ENCODE results near the gene USP32.
A peak's percentile ranks its signal among the peaks of the same experiment; 100 is the strongest.

The USP32 gene

GRCh38 chr17:60160829-60161501 is 231.0 kb downstream of the USP32 start:
- Mint-ChIP-seq H3K27me3 (peaks cover 29% of the 10 kb centered on the region), H3K4me1 (ENCODE audit: low read depth) (peaks cover 5% of the 10 kb centered on the region), H3K36me3 (ENCODE audit: low read depth) (no peaks in the 10 kb centered on the region), H3K27ac (no peak overlapping the region), H3K9me3 (no peaks in the 10 kb centered on the region), H3K4me3 (no peak overlapping the region)
- no peak for DNase-seq

- Mint-ChIP-seq H3K36me3 (ENCODE audit: low read depth) (no peaks in the 10 kb centered on the region), H3K4me1 (ENCODE audit: low read depth) (no peaks in the 10 kb centered on the region), H3K4me3 (no peak overlapping the region), H3K27me3 (peaks cover 40% of the 10 kb centered on the region), H3K27ac (no peak overlapping the region), H3K9me3 (no peaks in the 10 kb centered on the region)
- DNase-seq = no peak
Measured at GRCh38 chr17:60159479-60159866, 232.5 kb downstream of the USP32 start.

- no peaks in the 10 kb centered on the region for H3K36me3 Mint-ChIP-seq (ENCODE audit: low read depth)
- H3K4me1 Mint-ChIP-seq (ENCODE audit: low read depth) = no peaks in the 10 kb centered on the region
- DNase-seq = no peak
- H3K27ac Mint-ChIP-seq = no peak overlapping the region
- H3K9me3 Mint-ChIP-seq = no peaks in the 10 kb centered on the region
- H3K27me3 Mint-ChIP-seq = peaks cover 42% of the 10 kb centered on the region
- H3K4me3 Mint-ChIP-seq = no peak overlapping the region
Measured at GRCh38 chr17:60158751-60159478, 233.0 kb downstream of the USP32 start.

GRCh38 chr17:60157487-60158040 is 234.4 kb downstream of the USP32 start:
- peaks cover 54% of the 10 kb centered on the region for H3K27me3 Mint-ChIP-seq
- H3K36me3 Mint-ChIP-seq (ENCODE audit: low read depth) = no peaks in the 10 kb centered on the region

GRCh38 chr17:60156746-60157145 is 235.2 kb downstream of the USP32 start:
- Mint-ChIP-seq H3K4me3 (no peak overlapping the region), H3K36me3 (ENCODE audit: low read depth) (no peaks in the 10 kb centered on the region), H3K9me3 (no peaks in the 10 kb centered on the region), H3K27me3 (peaks cover 58% of the 10 kb centered on the region), H3K4me1 (ENCODE audit: low read depth) (no peaks in the 10 kb centered on the region), H3K27ac (no peak overlapping the region)
- DNase-seq = no peak

More at GRCh38 chr17:60157487-60158040, 234.4 kb downstream of the USP32 start:
- no peaks in the 10 kb centered on the region for H3K9me3 Mint-ChIP-seq
- no peaks in the 10 kb centered on the region for H3K4me1 Mint-ChIP-seq (ENCODE audit: low read depth)
- no peak overlapping the region for H3K27ac Mint-ChIP-seq
- no peak overlapping the region for H3K4me3 Mint-ChIP-seq
- no peak for DNase-seq

GRCh38 chr17:60155815-60156214 is 236.1 kb downstream of the USP32 start:
- Mint-ChIP-seq H3K27me3 (peaks cover 62% of the 10 kb centered on the region), H3K4me1 (ENCODE audit: low read depth) (peaks cover 9% of the 10 kb centered on the region), H3K36me3 (ENCODE audit: low read depth) (no peaks in the 10 kb centered on the region), H3K4me3 (no peak overlapping the region), H3K9me3 (no peaks in the 10 kb centered on the region), H3K27ac (no peak overlapping the region)
- DNase-seq = no peak

GRCh38 chr17:60155427-60155814 is 236.5 kb downstream of the USP32 start:
- no peak for DNase-seq

GRCh38 chr17:60154616-60155426 is 237.1 kb downstream of the USP32 start:
- Mint-ChIP-seq H3K36me3 (ENCODE audit: low read depth) (no peaks in the 10 kb centered on the region), H3K27me3 (peaks cover 65% of the 10 kb centered on the region), H3K4me3 (no peak overlapping the region), H3K9me3 (no peaks in the 10 kb centered on the region), H3K4me1 (ENCODE audit: low read depth) (peaks cover 15% of the 10 kb centered on the region), H3K27ac (no peak overlapping the region)
- DNase-seq = no peak

More at GRCh38 chr17:60155427-60155814, 236.5 kb downstream of the USP32 start:
- H3K36me3 Mint-ChIP-seq (ENCODE audit: low read depth) = no peaks in the 10 kb centered on the region
- peaks cover 12% of the 10 kb centered on the region for H3K4me1 Mint-ChIP-seq (ENCODE audit: low read depth)
- peaks cover 64% of the 10 kb centered on the region for H3K27me3 Mint-ChIP-seq
- no peaks in the 10 kb centered on the region for H3K9me3 Mint-ChIP-seq
- H3K27ac Mint-ChIP-seq = no peak overlapping the region
- no peak overlapping the region for H3K4me3 Mint-ChIP-seq

- Mint-ChIP-seq H3K36me3 (ENCODE audit: low read depth) (no peaks in the 10 kb centered on the region), H3K4me1 (ENCODE audit: low read depth) (peaks cover 20% of the 10 kb centered on the region), H3K9me3 (no peaks in the 10 kb centered on the region), H3K27me3 (peaks cover 75% of the 10 kb centered on the region), H3K27ac (no peak overlapping the region), H3K4me3 (no peak overlapping the region)
- DNase-seq = no peak
Measured at GRCh38 chr17:60153606-60154390, 238.1 kb downstream of the USP32 start.

- Mint-ChIP-seq H3K27me3 (peaks cover 86% of the 10 kb centered on the region), H3K4me1 (ENCODE audit: low read depth) (peaks cover 20% of the 10 kb centered on the region), H3K9me3 (no peaks in the 10 kb centered on the region), H3K27ac (no peak overlapping the region), H3K4me3 (no peak overlapping the region), H3K36me3 (ENCODE audit: low read depth) (no peaks in the 10 kb centered on the region)
- DNase-seq = no peak
Measured at GRCh38 chr17:60151355-60151754, 240.6 kb downstream of the USP32 start.

GRCh38 chr17:60149691-60150582 is 242.0 kb downstream of the USP32 start, which contains the start of gene CA4:
Gene CA4 (plus strand): TSS chr17:60149973. CDS start chr17:60150035, 62 bp downstream.
- Mint-ChIP-seq H3K27ac (no peak within 1 kb of the TSS), H3K27me3 (peaks cover 89% of the 10 kb centered on the region), H3K4me3 (peak within 1 kb of the TSS; percentile 62), H3K4me1 (ENCODE audit: low read depth) (peaks cover 20% of the 10 kb centered on the region), H3K36me3 (ENCODE audit: low read depth) (no peaks in the 10 kb centered on the region), H3K9me3 (no peaks in the 10 kb centered on the region)
- DNase-seq = no peak

- Mint-ChIP-seq H3K27ac (no peak overlapping the region), H3K27me3 (peaks cover 93% of the 10 kb centered on the region), H3K4me3 (no peak overlapping the region), H3K4me1 (ENCODE audit: low read depth) (peaks cover 23% of the 10 kb centered on the region), H3K9me3 (no peaks in the 10 kb centered on the region), H3K36me3 (ENCODE audit: low read depth) (no peaks in the 10 kb centered on the region)
- DNase-seq = no peak
Measured at GRCh38 chr17:60148373-60148772, 243.6 kb downstream of the USP32 start.

GRCh38 chr17:60147553-60148223 is 244.2 kb downstream of the USP32 start:
- H3K27me3 Mint-ChIP-seq = peaks cover 94% of the 10 kb centered on the region

More at GRCh38 chr17:60147553-60148223, 244.2 kb downstream of the USP32 start:
- peaks cover 30% of the 10 kb centered on the region for H3K4me1 Mint-ChIP-seq (ENCODE audit: low read depth)
- no peak overlapping the region for H3K27ac Mint-ChIP-seq
- no peaks in the 10 kb centered on the region for H3K36me3 Mint-ChIP-seq (ENCODE audit: low read depth)
- H3K4me3 Mint-ChIP-seq = no peak overlapping the region
- no peaks in the 10 kb centered on the region for H3K9me3 Mint-ChIP-seq
- DNase-seq = no peak
